K562 (cell line): ENCODE results near the gene CD276. TPM values are rescaled to one million over a fixed set of nuclear protein-coding genes. Genes with fewer than 3 reads are reported as not detected.

Experiments
- ATAC-seq: fragments of 200-7000 bp; cut with Tn5 transposase; 3 replicates; pipeline ENCODE4 v1.9.1; 2020; ENCODE audit warnings: moderate library complexity
- BruUV-seq: library from RNA; stranded (reverse); fragments of 400-500 nt; replicated peaks from 2 replicates; lab custom pipeline; 2021; lab: Mats Ljungman, UMichigan
- CTCF ChIA-PET: fragments of 300-600 bp; formaldehyde crosslinking; extraction: SDS; loops from one replicate; lab custom pipeline; 2021; ENCODE audit warnings: low intra/inter-chr PET ratio; lab: Yijun Ruan, JAX
- POLR2A ChIA-PET: fragments of 300-600, 350-650 bp; sonication (Branson Sonifier 250); formaldehyde crosslinking; extraction: SDS; loops from one replicate; lab custom pipeline; 2021; ENCODE audit warnings: antibody characterized with exemption, inconsistent platforms; lab: Yijun Ruan, JAX
- DNase-seq, 4 experiments: peaks; one replicate each; pipeline versions ENCODE4 v3.0.0 to v3.0.0-alpha.2; 2011 to 2018; ENCODE audit warnings: low spot score in 3 of 4, mixed read lengths in 3 of 4; ENCODE audit errors: extremely low read depth in 1 of 4
- FAIRE-seq: peaks from 2 replicates; lab custom pipeline; 2011; peaks lifted over from hg19 to GRCh38; lab: Jason Lieb, UNC
- H2AFZ ChIP-seq: 2 replicates; pipeline ENCODE4 v1.6.0; 2011; ENCODE audit warnings: low read depth, low read length, control low read depth, inconsistent platforms
- H3K27ac ChIP-seq: fragments of 200-600 bp; 3 replicates; pipeline ENCODE4 v1.8.0; 2011; ENCODE audit warnings: low read depth, mild to moderate bottlenecking, control low read depth, inconsistent platforms, low read length, moderate library complexity, mixed read lengths; ENCODE audit errors: extremely low read depth
- H3K27me3 ChIP-seq, 2 experiments: fragments of 300-600 bp in 1 of 2; 2 replicates in 1 of 2; 3 replicates in 1 of 2; pipeline versions ENCODE4 v1.6.0 to v1.8.0; 2011; ENCODE audit warnings: inconsistent platforms in 2 of 2, low read length in 2 of 2, mild to moderate bottlenecking in 1 of 2, mixed read lengths in 1 of 2, moderate library complexity in 1 of 2; ENCODE audit not compliant: control insufficient read depth in 2 of 2, insufficient read depth in 2 of 2
- H3K36me3 ChIP-seq: fragments of 300-600 bp; 3 replicates; pipeline ENCODE4 v1.8.0; 2011; ENCODE audit warnings: mild to moderate bottlenecking, low read length, inconsistent platforms; ENCODE audit not compliant: control insufficient read depth, insufficient read depth
- H3K4me1 ChIP-seq, 2 experiments: fragments of 200-600 bp in 1 of 2; replicated peaks in 1 of 2; 2 replicates in 1 of 2; 3 replicates in 1 of 2; pipeline versions ENCODE4 v1.5.1 to v1.8.0; 2011; ENCODE audit warnings: inconsistent platforms in 2 of 2, low read length in 2 of 2, mild to moderate bottlenecking in 1 of 2, mixed read lengths in 1 of 2, moderate library complexity in 1 of 2; ENCODE audit not compliant: control insufficient read depth in 2 of 2, insufficient read depth in 2 of 2
- H3K4me2 ChIP-seq: 2 replicates; pipeline ENCODE4 v1.6.1; 2011; ENCODE audit warnings: low read length, control low read depth, inconsistent platforms, mixed read lengths; ENCODE audit not compliant: insufficient read depth
- H3K4me3 ChIP-seq: fragments of 200-600 bp; sonication (generic), shearing (Covaris generic); 2 replicates; pipeline ENCODE4 v1.5.1; 2016; ENCODE audit warnings: control low read depth, inconsistent platforms
- H3K79me2 ChIP-seq: fragments of 200-600 bp; 3 replicates; pipeline ENCODE4 v1.8.0; 2011; ENCODE audit warnings: low read length, inconsistent platforms; ENCODE audit not compliant: control insufficient read depth, insufficient read depth
- H3K9ac ChIP-seq, 2 experiments: 2 replicates each; pipeline versions ENCODE4 v1.6.0 to v1.6.1; 2011; ENCODE audit warnings: low read depth in 2 of 2, low read length in 2 of 2, control low read depth in 1 of 2, inconsistent platforms in 1 of 2, mild to moderate bottlenecking in 1 of 2, mixed read lengths in 1 of 2; ENCODE audit not compliant: insufficient read depth in 1 of 2
- H3K9me1 ChIP-seq: one replicate; pipeline ENCODE4 v1.6.0; 2011; ENCODE audit warnings: inconsistent platforms, mild to moderate bottlenecking, low read length, moderate library complexity; ENCODE audit not compliant: control insufficient read depth, insufficient read depth
- H3K9me3 ChIP-seq: replicated peaks from 2 replicates; pipeline ENCODE4 v1.5.1; 2011; ENCODE audit warnings: low read depth, low read length, inconsistent platforms; ENCODE audit not compliant: control insufficient read depth, insufficient read depth
- H4K20me1 ChIP-seq: replicated peaks from 2 replicates; pipeline ENCODE4 v1.6.1; 2011; ENCODE audit warnings: low read length, inconsistent platforms, mixed read lengths; ENCODE audit not compliant: control insufficient read depth, insufficient read depth
- PCBP1 ChIP-seq: fragments of 200-400 bp; formaldehyde crosslinking; IDR thresholded peaks from 2 replicates; pipeline ENCODE4 v1.6.1; 2018; ENCODE audit warnings: mild to moderate bottlenecking, low read depth, low read length; ENCODE audit not compliant: poor library complexity, severe bottlenecking
- RBM25 ChIP-seq: fragments of 200-400 bp; formaldehyde crosslinking; IDR thresholded peaks from 2 replicates; pipeline ENCODE4 v1.6.1; 2018; ENCODE audit warnings: low read length, low read depth, moderate library complexity; ENCODE audit not compliant: severe bottlenecking
- WGBS: fragments of 100-300 bp; shearing (Covaris generic); methylation state at CpG from one replicate; pipeline ENCODE4 v1.1.6; 2016; ENCODE audit warnings: low coverage, mixed read lengths; ENCODE audit not compliant: insufficient coverage; ENCODE audit errors: missing lambda C conversion rate; 5-methylcytosine and 5-hydroxymethylcytosine counted together
- in situ Hi-C: fragments of 300-500 bp; cut with MboI; formaldehyde crosslinking; loops from 4 replicates; pipeline ENCODE4 v1.15.0; 2018; ENCODE audit warnings: inconsistent platforms, mixed read lengths
- intact Hi-C: fragments of 100-400 bp; cut with micrococcal nuclease; formaldehyde crosslinking; loops from 2 replicates; pipeline ENCODE4 v1.14.2; 2022
- polyA plus RNA-seq, 8 experiments: library from polyadenylated mRNA; depleted of rRNA in 4 of 8; stranded (reverse) in 5 of 8; unstranded in 3 of 8; fragments of >200 nt; fragmentation: Nextera tagmentation in 2 of 8; fragmentation: Illumina TruSeq in 1 of 8; extraction: Ambion mirVana in 2 of 8; extraction: Trizol in 1 of 8; gene quantifications; 2 replicates each; pipeline versions ENCODE4 v1.2.1 to v1.2.3, GENCODE V29; 2011 to 2014; ENCODE audit warnings: inconsistent platforms in 1 of 8, missing spikeins in 1 of 8
- total RNA-seq, 7 experiments: library from RNA; depleted of rRNA in 6 of 7; stranded (reverse); fragments of >200 nt in 6 of 7; fragmentation: Illumina TruSeq in 2 of 7; extraction: Trizol in 2 of 7; gene quantifications; 2 replicates each; pipeline versions ENCODE4 v1.2.1 to v1.2.3, GENCODE V29; 2011 to 2021; ENCODE audit warnings: low replicate concordance in 1 of 7

Gene CD276
- total and polyA plus RNA-seq, 9 of the 15 experiments (the other 6 are each of a cell fraction or from before 2014, with no cell fraction given): 0.11 to 3.6 (median 2.3) TPM

GRCh38 chr15:73699249-73700040, 15.3 kb downstream of the CD276 start:
- ChIA-PET POLR2A (interaction anchor here (0.5 to 1.4 kb wide), 3 partner anchors 13 to 1358 kb away, joined by 3 to 6 read pairs (median 3); no protein-coding TSS in a partner anchor), CTCF (interaction anchor here (0.5 to 2.9 kb wide), 9 partner anchors 22 to 458 kb away, joined by 3 to 36 read pairs (median 7); no protein-coding TSS in a partner anchor)
- Histone ChIP-seq H3K79me2 (no peaks in the 10 kb centered on the region), H3K36me3 (no peaks in the 10 kb centered on the region), H3K9ac (no peak overlapping the region), H3K9me1 (no peaks in the 10 kb centered on the region), H3K27ac (no peak overlapping the region), H3K4me3 (no peak overlapping the region), H2AFZ (no peak overlapping the region), H4K20me1 (peaks cover 13% of the 10 kb centered on the region), H3K9me3 (no peaks in the 10 kb centered on the region), H3K4me1 (peaks cover 0 to 7% of the 10 kb centered on the region in 2 experiments; a peak in 1 of 5 replicates), H3K27me3 (peaks cover 0 to 6% of the 10 kb centered on the region in 2 experiments; a peak in 3 of 5 replicates), H3K4me2 (no peak overlapping the region)
- no peak for FAIRE-seq
- 10% methylated on average over 11 of the region's 14 CpGs for WGBS
- BruUV-seq: no TSS peak
- in situ Hi-C loops: loop anchor here (5.0 kb wide), 1 partner anchor 137 kb away; no protein-coding TSS in a partner anchor
- TF ChIP-seq PCBP1 (no peak), RBM25 (peak; percentile 30)
- intact Hi-C loops: loop anchor here (1.0 to 5.0 kb wide), 5 partner anchors 22 to 415 kb away; no protein-coding TSS in a partner anchor
- ATAC-seq: no peak
- DNase-seq: no peak
